Panc1 (cell line): ENCODE data around the gene TFCP2L1. TPM values are rescaled to one million over a fixed set of nuclear protein-coding genes. Genes with fewer than 3 reads are reported as not detected.

Experiments
- ATAC-seq: fragments of 200-7000 bp; cut with Tn5 transposase; 2 replicates; pipeline ENCODE4 v1.9.1; 2020; ENCODE audit warnings: mild to moderate bottlenecking, moderate library complexity
- BruUV-seq: library from RNA; stranded (reverse); fragments of 400-500 nt; replicated peaks from 2 replicates; lab custom pipeline; 2021; lab: Mats Ljungman, UMichigan
- CTCF ChIA-PET: fragments of 300-600 bp; sonication (Branson Sonifier 250); formaldehyde crosslinking; loops from one replicate; lab custom pipeline; 2022; ENCODE audit warnings: antibody characterized with exemption; lab: Charles Lee
- POLR2A ChIA-PET: fragments of 300-600 bp; sonication (Branson Sonifier 250); formaldehyde crosslinking; loops from one replicate; lab custom pipeline; 2022; ENCODE audit warnings: antibody characterized with exemption; lab: Charles Lee
- DNase-seq: peaks from one replicate; pipeline ENCODE4 v3.0.0-alpha.2; 2010; ENCODE audit warnings: low read depth, low spot score
- H3K27ac ChIP-seq: 2 replicates; pipeline ENCODE4 v1.5.1; 2011; ENCODE audit warnings: mild to moderate bottlenecking, low read length, inconsistent platforms
- H3K27me3 ChIP-seq: fragments of 200-500 bp; sonication (Bioruptor generic); 2 replicates; pipeline ENCODE4 v1.6.0; 2014; ENCODE audit warnings: low read length, inconsistent platforms; ENCODE audit not compliant: control insufficient read depth, insufficient read depth
- H3K36me3 ChIP-seq: fragments of 200-500 bp; sonication (Bioruptor generic); 2 replicates; pipeline ENCODE4 v1.5.1; 2014; ENCODE audit warnings: inconsistent platforms, mild to moderate bottlenecking, low read length, moderate library complexity; ENCODE audit not compliant: control insufficient read depth, insufficient read depth
- H3K4me1 ChIP-seq: 2 replicates; pipeline ENCODE4 v1.5.1; 2011; ENCODE audit warnings: inconsistent platforms, mild to moderate bottlenecking, low read length, moderate library complexity; ENCODE audit not compliant: control insufficient read depth, insufficient read depth
- H3K4me3 ChIP-seq, 2 experiments: 2 replicates each; pipeline ENCODE4 v1.5.1; 2011 to 2012; ENCODE audit warnings: low read depth in 2 of 2, low read length in 2 of 2, mild to moderate bottlenecking in 2 of 2, inconsistent platforms in 1 of 2, moderate library complexity in 1 of 2
- H3K9me3 ChIP-seq: fragments of 200-500 bp; sonication (Bioruptor generic); 2 replicates; pipeline ENCODE4 v1.5.1; 2014; ENCODE audit warnings: low read depth, mild to moderate bottlenecking, inconsistent platforms, low read length, moderate library complexity; ENCODE audit not compliant: control insufficient read depth, insufficient read depth
- CTCF ChIP-seq: fragments of 450-650 bp; IDR thresholded peaks from 2 replicates; pipeline ENCODE4 v1.5.1; 2017; ENCODE audit warnings: mild to moderate bottlenecking
- POLR2AphosphoS5 ChIP-seq: IDR thresholded peaks from 2 replicates; pipeline ENCODE4 v1.6.1; 2012; ENCODE audit warnings: mild to moderate bottlenecking, low read depth, low read length, moderate library complexity
- REST ChIP-seq, 2 experiments: IDR thresholded peaks; 2 replicates each; pipeline ENCODE4 v1.6.1; 2011 to 2012; ENCODE audit warnings: low read depth in 2 of 2, control low read depth in 1 of 2, low read length in 1 of 2, mild to moderate bottlenecking in 1 of 2, moderate library complexity in 1 of 2; ENCODE audit not compliant: insufficient read depth in 1 of 2
- SIN3A ChIP-seq: IDR thresholded peaks from 2 replicates; pipeline ENCODE4 v1.6.1; 2012; ENCODE audit warnings: low read depth, mild to moderate bottlenecking, low read length, moderate library complexity, borderline replicate concordance; ENCODE audit not compliant: insufficient read depth
- TCF7L2 ChIP-seq: IDR thresholded peaks from 2 replicates; pipeline ENCODE4 v1.6.1; 2011; ENCODE audit warnings: mild to moderate bottlenecking, low read depth, low read length, inconsistent platforms
- in situ Hi-C: cut with HindIII; loops from 2 replicates; pipeline ENCODE4 v1.10.0; 2016; ENCODE audit warnings: low sequenced_read_pairs, low pct_unique_long_range_greater_than_20kb
- intact Hi-C: fragments of 100-400 bp; cut with micrococcal nuclease; formaldehyde crosslinking; loops from one replicate; pipeline ENCODE4 v1.10.0; 2022; ENCODE audit not compliant: unreplicated experiment
- total RNA-seq: library from RNA; stranded (reverse); gene quantifications from one replicate; pipeline ENCODE4 v1.2.1, GENCODE V29; 2021; ENCODE audit not compliant: unreplicated experiment

Gene TFCP2L1
- total RNA-seq, 1 experiment from 2014 or later: 4.9 TPM

GRCh38 chr2:121173112-121173511, 111.9 kb downstream of the TFCP2L1 start:
- Histone ChIP-seq H3K4me1 (no peaks in the 10 kb centered on the region), H3K27me3 (no peaks in the 10 kb centered on the region), H3K4me3 (no peak overlapping the region), H3K36me3 (no peaks in the 10 kb centered on the region), H3K9me3 (no peaks in the 10 kb centered on the region), H3K27ac (no peak overlapping the region)
- ATAC-seq (no peak), DNase-seq (no peak)
- in situ Hi-C loops: no loop called here
- ChIA-PET POLR2A (no interaction called here), CTCF (no interaction called here)
- BruUV-seq: no TSS peak
- TF ChIP-seq SIN3A: no peak
- TF ChIP-seq REST (IDR thresholded peaks at IDR 0.05; ENCODE audit: insufficient read depth in 1 of 2, low read depth in 2 of 2, low read length in 1 of 2): no peak
- TF ChIP-seq TCF7L2: no peak
- no peak for TF ChIP-seq CTCF
- no peak for TF ChIP-seq POLR2AphosphoS5
- intact Hi-C loops: no loop called here

- no peak overlapping the region for H3K4me3 ChIP-seq
- no peaks in the 10 kb centered on the region for H3K27me3 ChIP-seq
- DNase-seq: no peak
- H3K36me3 ChIP-seq: no peaks in the 10 kb centered on the region
- no peaks in the 10 kb centered on the region for H3K9me3 ChIP-seq
- no TSS peak for BruUV-seq
- intact Hi-C loops: no loop called here
- no peaks in the 10 kb centered on the region for H3K4me1 ChIP-seq
- ChIA-PET CTCF (no interaction called here), POLR2A (no interaction called here)
- no peak for TF ChIP-seq SIN3A
- no peak for TF ChIP-seq CTCF
- TF ChIP-seq TCF7L2: no peak
- TF ChIP-seq REST (IDR thresholded peaks at IDR 0.05; ENCODE audit: insufficient read depth in 1 of 2, low read depth in 2 of 2, low read length in 1 of 2): no peak
- no peak for TF ChIP-seq POLR2AphosphoS5
- no peak for ATAC-seq
- in situ Hi-C loops: no loop called here
- H3K27ac ChIP-seq: no peak overlapping the region
Observed at GRCh38 chr2:121172456-121172855, 112.5 kb downstream of the TFCP2L1 start.
